Upper lobe of left lung (tissue), 4 donors: ENCODE data around the gene MPO.

ENCODE experiments used
- EP300 ChIP-seq, 4 donors: sonication (generic); formaldehyde crosslinking; IDR thresholded peaks; one replicate each; pipeline ENCODE4 v1.5.1; 2017; ENCODE audit warnings: antibody characterized with exemption in 4 of 4, control low read depth in 2 of 4
- POLR2A ChIP-seq, 4 donors: fragments of 450-650 bp; IDR thresholded peaks; one replicate each; pipeline ENCODE4 v1.5.1; 2016 to 2017; ENCODE audit warnings: antibody characterized with exemption in 4 of 4, mild to moderate bottlenecking in 2 of 4
- POLR2AphosphoS5 ChIP-seq, 2 donors: sonication (generic); formaldehyde crosslinking; IDR thresholded peaks; one replicate each; pipeline ENCODE4 v1.5.1; 2017; ENCODE audit warnings: antibody characterized with exemption in 2 of 2
- TF ChIP-seq, protein P1 (sequence below), 6 experiments: fragments of 450-650 bp in 4 of 6; fragments of 200-600 bp in 2 of 6; sonication (generic) in 2 of 6; IDR thresholded peaks; one replicate each; pipeline ENCODE4 v1.5.1; 2016 to 2019; ENCODE audit warnings: antibody characterized with exemption in 6 of 6

- TF ChIP-seq, protein P1, sequence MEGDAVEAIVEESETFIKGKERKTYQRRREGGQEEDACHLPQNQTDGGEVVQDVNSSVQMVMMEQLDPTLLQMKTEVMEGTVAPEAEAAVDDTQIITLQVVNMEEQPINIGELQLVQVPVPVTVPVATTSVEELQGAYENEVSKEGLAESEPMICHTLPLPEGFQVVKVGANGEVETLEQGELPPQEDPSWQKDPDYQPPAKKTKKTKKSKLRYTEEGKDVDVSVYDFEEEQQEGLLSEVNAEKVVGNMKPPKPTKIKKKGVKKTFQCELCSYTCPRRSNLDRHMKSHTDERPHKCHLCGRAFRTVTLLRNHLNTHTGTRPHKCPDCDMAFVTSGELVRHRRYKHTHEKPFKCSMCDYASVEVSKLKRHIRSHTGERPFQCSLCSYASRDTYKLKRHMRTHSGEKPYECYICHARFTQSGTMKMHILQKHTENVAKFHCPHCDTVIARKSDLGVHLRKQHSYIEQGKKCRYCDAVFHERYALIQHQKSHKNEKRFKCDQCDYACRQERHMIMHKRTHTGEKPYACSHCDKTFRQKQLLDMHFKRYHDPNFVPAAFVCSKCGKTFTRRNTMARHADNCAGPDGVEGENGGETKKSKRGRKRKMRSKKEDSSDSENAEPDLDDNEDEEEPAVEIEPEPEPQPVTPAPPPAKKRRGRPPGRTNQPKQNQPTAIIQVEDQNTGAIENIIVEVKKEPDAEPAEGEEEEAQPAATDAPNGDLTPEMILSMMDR (IDR thresholded peaks at IDR 0.05): no peak
- TF ChIP-seq POLR2AphosphoS5 (IDR thresholded peaks at IDR 0.05) (no peak), POLR2A (IDR thresholded peaks at IDR 0.05) (no peak), EP300 (IDR thresholded peaks at IDR 0.05) (no peak)
Measured at GRCh38 chr17:58271216-58271931, 9.4 kb downstream of the MPO start.
